Mammary epithelial cell (primary cell): ENCODE data around the gene ZNF549.
"Not testable (repeated sequence)": the region's sequence is repeated elsewhere in the genome, so short reads cannot be mapped to it uniquely, and the experiment has no call there.

Source experiments
- EZH2 ChIP-seq: IDR thresholded peaks from 2 replicates; pipeline ENCODE4 v1.6.1; 2012; ENCODE audit warnings: low read length, inconsistent platforms, borderline replicate concordance
- TF ChIP-seq, protein P1 (sequence below), 2 donors: IDR thresholded peaks in 1 of 2; conservative IDR thresholded peaks in 1 of 2; 2 replicates each; pipeline ENCODE4 v1.5.1; 2011 to 2012; ENCODE audit warnings: inconsistent platforms in 2 of 2, low read length in 2 of 2, mild to moderate bottlenecking in 2 of 2, control low read depth in 1 of 2, low read depth in 1 of 2; ENCODE audit not compliant: insufficient read depth in 1 of 2; ENCODE audit errors: extremely low read depth in 1 of 2

DNA sequence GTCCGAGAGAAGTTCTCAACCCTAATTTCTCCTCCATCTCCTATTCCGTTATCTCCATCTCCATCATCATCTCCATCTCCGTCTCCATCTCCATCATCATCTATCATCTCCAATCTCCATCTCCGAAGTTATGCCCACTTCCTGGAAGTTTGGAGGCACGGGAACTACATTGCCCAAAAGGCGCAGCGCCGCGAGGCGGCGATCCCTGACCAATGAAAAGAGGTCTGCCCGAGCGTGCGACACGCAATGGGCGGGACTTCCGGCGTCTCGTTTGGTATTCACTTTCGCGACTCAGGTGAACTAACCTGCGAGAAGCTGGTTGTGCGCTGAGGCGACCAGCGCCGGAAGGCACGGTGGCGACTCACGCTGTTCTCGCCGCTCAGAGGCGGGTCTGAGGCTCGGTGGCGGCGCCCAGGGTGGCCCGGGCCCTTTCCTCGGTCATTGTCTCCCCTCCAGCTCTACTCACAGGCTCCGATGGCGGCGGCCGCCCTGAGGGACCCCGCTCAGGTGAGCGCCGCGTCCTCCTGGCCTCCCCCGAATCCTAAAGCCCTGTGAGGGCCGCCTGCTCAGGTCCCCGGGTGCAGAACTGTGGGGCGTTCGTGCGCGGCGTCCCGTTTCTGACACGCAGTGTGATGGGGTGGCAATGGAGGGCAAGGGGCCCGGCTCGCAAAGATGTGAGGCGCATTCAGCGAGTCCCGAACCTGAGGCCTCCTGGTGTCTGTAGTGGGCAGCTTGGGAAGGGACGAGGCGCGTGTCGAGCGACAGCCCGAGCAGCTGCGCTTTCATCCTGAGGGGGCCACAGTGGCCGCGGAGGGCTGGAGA is 39.5 kb upstream of the ZNF549 start, which contains the start of gene ZNF419:
- TF ChIP-seq EZH2: not testable (repeated sequence)
- TF ChIP-seq, protein P1, sequence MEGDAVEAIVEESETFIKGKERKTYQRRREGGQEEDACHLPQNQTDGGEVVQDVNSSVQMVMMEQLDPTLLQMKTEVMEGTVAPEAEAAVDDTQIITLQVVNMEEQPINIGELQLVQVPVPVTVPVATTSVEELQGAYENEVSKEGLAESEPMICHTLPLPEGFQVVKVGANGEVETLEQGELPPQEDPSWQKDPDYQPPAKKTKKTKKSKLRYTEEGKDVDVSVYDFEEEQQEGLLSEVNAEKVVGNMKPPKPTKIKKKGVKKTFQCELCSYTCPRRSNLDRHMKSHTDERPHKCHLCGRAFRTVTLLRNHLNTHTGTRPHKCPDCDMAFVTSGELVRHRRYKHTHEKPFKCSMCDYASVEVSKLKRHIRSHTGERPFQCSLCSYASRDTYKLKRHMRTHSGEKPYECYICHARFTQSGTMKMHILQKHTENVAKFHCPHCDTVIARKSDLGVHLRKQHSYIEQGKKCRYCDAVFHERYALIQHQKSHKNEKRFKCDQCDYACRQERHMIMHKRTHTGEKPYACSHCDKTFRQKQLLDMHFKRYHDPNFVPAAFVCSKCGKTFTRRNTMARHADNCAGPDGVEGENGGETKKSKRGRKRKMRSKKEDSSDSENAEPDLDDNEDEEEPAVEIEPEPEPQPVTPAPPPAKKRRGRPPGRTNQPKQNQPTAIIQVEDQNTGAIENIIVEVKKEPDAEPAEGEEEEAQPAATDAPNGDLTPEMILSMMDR (conservative IDR thresholded peaks at IDR 0.05 in 1 of 2, IDR thresholded peaks at IDR 0.05 in 1 of 2; ENCODE audit: extremely low read depth in 1 of 2, insufficient read depth in 1 of 2, low read depth in 1 of 2, low read length in 2 of 2): peak in 1 of 2 donors; percentile 10
